WTC11 (cell line): ENCODE data around the gene RAPGEF5.

Experiments
- CTCF ChIP-seq: fragments of 200-600 bp; IDR thresholded peaks from 2 replicates; pipeline ENCODE4 v1.8.0; 2022; ENCODE audit warnings: antibody characterized with exemption
- ETV6 ChIP-seq: sonication (generic); formaldehyde crosslinking; IDR thresholded peaks from 2 replicates; pipeline ENCODE4 v1.8.1; 2022; ENCODE audit warnings: mild to moderate bottlenecking, missing genetic modification reagents
- NR1H2 ChIP-seq: sonication (generic); formaldehyde crosslinking; IDR thresholded peaks from 2 replicates; pipeline ENCODE4 v1.9.0; 2021; ENCODE audit warnings: mild to moderate bottlenecking, moderate library complexity, missing genetic modification reagents

GRCh38 chr7:22082886-22083703, 273.9 kb downstream of the RAPGEF5 start:
- TF ChIP-seq CTCF = peak; percentile 87; the same call in 1 of the 2 replicates
- TF ChIP-seq ETV6 (CRISPR knock-in tag) = peak; percentile 88; the same call in 1 of the 2 replicates
- no peak for TF ChIP-seq NR1H2 (CRISPR knock-in tag)
